ENCODE measurements around the gene CLPX.

The CLPX gene

DNA sequence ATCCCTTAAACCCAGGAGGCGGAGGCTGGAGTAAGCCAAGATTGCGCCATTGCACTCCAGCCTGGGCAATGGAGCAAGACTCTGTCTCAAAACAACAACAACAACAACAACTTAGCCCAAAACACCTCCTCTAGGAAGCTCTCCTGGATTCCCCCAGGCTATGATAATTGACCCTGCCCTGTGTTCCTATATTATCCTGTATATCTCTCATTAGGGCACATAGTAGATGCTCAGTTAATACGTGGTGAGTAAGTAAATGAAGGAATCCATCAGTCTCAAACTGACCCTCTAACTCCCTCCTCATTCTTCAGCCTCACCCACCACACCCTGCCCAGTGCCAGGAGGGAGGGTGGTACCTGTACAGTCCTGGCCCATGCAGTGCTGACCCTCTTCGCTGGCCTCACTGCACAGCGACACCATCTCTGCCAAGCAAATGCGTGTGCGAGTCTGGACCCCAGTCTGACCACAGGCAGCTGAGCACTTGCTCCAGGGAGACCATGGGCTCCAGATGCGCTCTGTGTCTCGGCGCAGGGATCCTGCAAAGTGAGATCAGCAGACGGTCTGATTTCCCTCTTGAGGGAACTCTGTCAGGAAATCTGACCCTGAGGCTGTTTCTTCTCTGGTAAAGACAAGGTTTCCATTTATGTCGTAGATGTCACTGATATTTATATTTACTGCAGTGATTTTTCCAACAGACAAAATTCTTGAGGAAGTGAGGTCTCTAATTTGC, 20.0 kb upstream of the CLPX start:
- no peaks in the 10 kb centered on the region for H3K27me3 ChIP-seq (ENCODE audit: insufficient read depth, low read depth)
- no peak overlapping the region for H3K27ac ChIP-seq
- H3K4me1 ChIP-seq (ENCODE audit: low read depth, poor library complexity, severe bottlenecking) = no peaks in the 10 kb centered on the region

DNA sequence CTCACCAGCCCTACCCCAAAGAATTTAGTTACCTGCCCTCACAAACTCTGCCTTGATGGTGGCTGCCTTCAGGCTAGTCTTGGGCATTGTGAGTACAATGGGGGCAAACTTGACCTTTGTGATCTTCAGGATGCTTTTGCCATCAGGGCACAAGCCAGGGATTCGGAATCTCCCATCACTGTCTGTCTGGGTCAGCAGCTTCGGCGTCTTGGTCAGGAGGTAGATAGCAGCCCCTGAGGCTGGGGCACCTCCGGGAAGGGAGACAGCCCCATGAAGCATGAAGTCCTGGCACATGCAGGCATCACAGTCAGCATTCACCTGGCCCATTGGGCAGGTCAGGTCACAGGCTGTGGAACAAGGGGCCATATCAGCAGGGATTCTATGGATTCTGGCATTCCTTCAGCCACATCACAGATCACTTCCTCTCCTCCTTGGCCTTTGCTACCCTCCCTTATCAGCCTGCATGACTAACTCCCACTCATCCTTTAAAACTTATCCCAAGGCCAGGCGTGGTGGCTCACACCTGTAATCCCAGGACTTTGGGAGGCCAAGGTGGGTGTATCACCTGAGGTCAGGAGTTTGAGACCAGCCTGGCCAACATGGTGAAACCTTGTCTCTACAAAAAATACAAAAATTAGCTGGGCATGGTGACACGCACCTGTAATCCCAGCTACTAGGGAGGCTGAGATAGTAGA, 19.2 kb upstream of the CLPX start:
- no peaks in the 10 kb centered on the region for H3K79me2 ChIP-seq (ENCODE audit: insufficient read depth, low read depth)
- no peak overlapping the region for H3K9ac ChIP-seq
- no peaks in the 10 kb centered on the region for H3K27me3 ChIP-seq (ENCODE audit: insufficient read depth, low read depth)
- H3K4me2 ChIP-seq = no peak overlapping the region
- H3K4me3 ChIP-seq (IDR thresholded peaks at IDR 0.05; ENCODE audit: insufficient read depth, low read depth, low read length) = no peak overlapping the region
- H3K27ac ChIP-seq = no peak overlapping the region
- H3K4me1 ChIP-seq (ENCODE audit: low read depth, poor library complexity, severe bottlenecking) = no peaks in the 10 kb centered on the region
- H2AFZ ChIP-seq (ENCODE audit: low read depth) = no peak overlapping the region
- H3K36me3 ChIP-seq (ENCODE audit: insufficient read depth) = no peaks in the 10 kb centered on the region
- TF ChIP-seq, protein P1, sequence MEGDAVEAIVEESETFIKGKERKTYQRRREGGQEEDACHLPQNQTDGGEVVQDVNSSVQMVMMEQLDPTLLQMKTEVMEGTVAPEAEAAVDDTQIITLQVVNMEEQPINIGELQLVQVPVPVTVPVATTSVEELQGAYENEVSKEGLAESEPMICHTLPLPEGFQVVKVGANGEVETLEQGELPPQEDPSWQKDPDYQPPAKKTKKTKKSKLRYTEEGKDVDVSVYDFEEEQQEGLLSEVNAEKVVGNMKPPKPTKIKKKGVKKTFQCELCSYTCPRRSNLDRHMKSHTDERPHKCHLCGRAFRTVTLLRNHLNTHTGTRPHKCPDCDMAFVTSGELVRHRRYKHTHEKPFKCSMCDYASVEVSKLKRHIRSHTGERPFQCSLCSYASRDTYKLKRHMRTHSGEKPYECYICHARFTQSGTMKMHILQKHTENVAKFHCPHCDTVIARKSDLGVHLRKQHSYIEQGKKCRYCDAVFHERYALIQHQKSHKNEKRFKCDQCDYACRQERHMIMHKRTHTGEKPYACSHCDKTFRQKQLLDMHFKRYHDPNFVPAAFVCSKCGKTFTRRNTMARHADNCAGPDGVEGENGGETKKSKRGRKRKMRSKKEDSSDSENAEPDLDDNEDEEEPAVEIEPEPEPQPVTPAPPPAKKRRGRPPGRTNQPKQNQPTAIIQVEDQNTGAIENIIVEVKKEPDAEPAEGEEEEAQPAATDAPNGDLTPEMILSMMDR (conservative IDR thresholded peaks at IDR 0.05; ENCODE audit: low read depth, low read length) = no peak
- no peaks in the 10 kb centered on the region for H4K20me1 ChIP-seq (ENCODE audit: insufficient read depth)

More for the DNA sequence above, 20.0 kb upstream of the CLPX start:
- no peaks in the 10 kb centered on the region for H3K36me3 ChIP-seq (ENCODE audit: insufficient read depth)
- no peaks in the 10 kb centered on the region for H3K79me2 ChIP-seq (ENCODE audit: insufficient read depth, low read depth)
- TF ChIP-seq, protein P1 (conservative IDR thresholded peaks at IDR 0.05; ENCODE audit: low read depth, low read length) = no peak
- H3K4me3 ChIP-seq (IDR thresholded peaks at IDR 0.05; ENCODE audit: insufficient read depth, low read depth, low read length) = no peak overlapping the region
- H4K20me1 ChIP-seq (ENCODE audit: insufficient read depth) = no peaks in the 10 kb centered on the region
- no peak overlapping the region for H3K9ac ChIP-seq
- H2AFZ ChIP-seq (ENCODE audit: low read depth) = no peak overlapping the region
- H3K4me2 ChIP-seq = no peak overlapping the region

DNA sequence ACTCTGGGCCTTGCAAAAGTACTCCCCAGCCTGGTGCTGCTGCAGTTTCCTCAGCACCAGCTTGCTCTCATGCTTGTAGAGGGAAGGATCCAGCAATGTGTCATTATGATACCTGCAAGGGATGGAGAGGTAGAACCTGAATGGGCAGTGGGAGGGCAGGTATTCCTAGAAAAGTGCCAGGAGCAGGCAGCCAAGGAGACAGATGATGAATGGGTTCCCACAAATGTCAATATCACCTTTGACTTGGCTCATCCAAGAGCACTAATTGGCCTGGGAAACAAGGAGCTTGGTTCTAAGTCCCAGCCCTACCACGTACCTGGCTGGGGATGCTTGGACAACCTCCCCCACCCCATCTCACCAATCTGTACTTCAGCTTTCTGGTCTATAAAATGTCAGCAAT, 16.8 kb upstream of the CLPX start:
- no peaks in the 10 kb centered on the region for H3K36me3 ChIP-seq (ENCODE audit: insufficient read depth)
- no peaks in the 10 kb centered on the region for H3K27me3 ChIP-seq (ENCODE audit: insufficient read depth, low read depth)
- H2AFZ ChIP-seq (ENCODE audit: low read depth) = no peak overlapping the region
- H3K27ac ChIP-seq = no peak overlapping the region
- H4K20me1 ChIP-seq (ENCODE audit: insufficient read depth) = no peaks in the 10 kb centered on the region
- H3K4me3 ChIP-seq (IDR thresholded peaks at IDR 0.05; ENCODE audit: insufficient read depth, low read depth, low read length) = no peak overlapping the region
- no peaks in the 10 kb centered on the region for H3K4me1 ChIP-seq (ENCODE audit: low read depth, poor library complexity, severe bottlenecking)
- H3K4me2 ChIP-seq = no peak overlapping the region
- H3K79me2 ChIP-seq (ENCODE audit: insufficient read depth, low read depth) = no peaks in the 10 kb centered on the region
- TF ChIP-seq, protein P1 (conservative IDR thresholded peaks at IDR 0.05; ENCODE audit: low read depth, low read length) = no peak
- no peak overlapping the region for H3K9ac ChIP-seq

DNA sequence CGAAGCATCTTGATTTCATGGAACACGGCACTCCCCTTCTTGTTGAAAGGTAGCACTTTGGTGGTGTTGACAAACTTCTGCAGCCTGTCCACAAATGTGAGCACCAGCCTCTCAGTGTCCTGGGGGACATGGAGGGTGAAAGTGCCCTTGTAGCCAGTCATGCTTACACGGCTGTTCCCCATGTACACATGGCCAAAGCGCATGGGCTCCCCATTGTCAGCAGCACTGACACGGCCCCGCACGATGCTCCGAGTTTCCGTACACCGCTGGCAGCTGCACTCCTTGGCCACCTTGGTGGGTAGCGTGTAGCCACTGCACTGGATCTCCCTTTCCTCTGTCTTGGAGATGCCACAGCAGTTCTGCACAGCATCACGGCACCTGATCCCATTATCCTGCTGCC, 13.4 kb upstream of the CLPX start:
- no peak overlapping the region for H3K27ac ChIP-seq
- TF ChIP-seq, protein P1 (conservative IDR thresholded peaks at IDR 0.05; ENCODE audit: low read depth, low read length) = no peak
- no peak overlapping the region for H3K4me3 ChIP-seq (IDR thresholded peaks at IDR 0.05; ENCODE audit: insufficient read depth, low read depth, low read length)
- no peak overlapping the region for H3K4me2 ChIP-seq
- no peak overlapping the region for H2AFZ ChIP-seq (ENCODE audit: low read depth)
- H3K9ac ChIP-seq = no peak overlapping the region
- H3K27me3 ChIP-seq (ENCODE audit: insufficient read depth, low read depth) = no peaks in the 10 kb centered on the region
- no peaks in the 10 kb centered on the region for H3K79me2 ChIP-seq (ENCODE audit: insufficient read depth, low read depth)
- H3K36me3 ChIP-seq (ENCODE audit: insufficient read depth) = no peaks in the 10 kb centered on the region
- H4K20me1 ChIP-seq (ENCODE audit: insufficient read depth) = no peaks in the 10 kb centered on the region
- no peaks in the 10 kb centered on the region for H3K4me1 ChIP-seq (ENCODE audit: low read depth, poor library complexity, severe bottlenecking)

All from KMS-11 (cell line).